ENCODE measurements around the gene HSPA2.

HSPA2 gene

DNA sequence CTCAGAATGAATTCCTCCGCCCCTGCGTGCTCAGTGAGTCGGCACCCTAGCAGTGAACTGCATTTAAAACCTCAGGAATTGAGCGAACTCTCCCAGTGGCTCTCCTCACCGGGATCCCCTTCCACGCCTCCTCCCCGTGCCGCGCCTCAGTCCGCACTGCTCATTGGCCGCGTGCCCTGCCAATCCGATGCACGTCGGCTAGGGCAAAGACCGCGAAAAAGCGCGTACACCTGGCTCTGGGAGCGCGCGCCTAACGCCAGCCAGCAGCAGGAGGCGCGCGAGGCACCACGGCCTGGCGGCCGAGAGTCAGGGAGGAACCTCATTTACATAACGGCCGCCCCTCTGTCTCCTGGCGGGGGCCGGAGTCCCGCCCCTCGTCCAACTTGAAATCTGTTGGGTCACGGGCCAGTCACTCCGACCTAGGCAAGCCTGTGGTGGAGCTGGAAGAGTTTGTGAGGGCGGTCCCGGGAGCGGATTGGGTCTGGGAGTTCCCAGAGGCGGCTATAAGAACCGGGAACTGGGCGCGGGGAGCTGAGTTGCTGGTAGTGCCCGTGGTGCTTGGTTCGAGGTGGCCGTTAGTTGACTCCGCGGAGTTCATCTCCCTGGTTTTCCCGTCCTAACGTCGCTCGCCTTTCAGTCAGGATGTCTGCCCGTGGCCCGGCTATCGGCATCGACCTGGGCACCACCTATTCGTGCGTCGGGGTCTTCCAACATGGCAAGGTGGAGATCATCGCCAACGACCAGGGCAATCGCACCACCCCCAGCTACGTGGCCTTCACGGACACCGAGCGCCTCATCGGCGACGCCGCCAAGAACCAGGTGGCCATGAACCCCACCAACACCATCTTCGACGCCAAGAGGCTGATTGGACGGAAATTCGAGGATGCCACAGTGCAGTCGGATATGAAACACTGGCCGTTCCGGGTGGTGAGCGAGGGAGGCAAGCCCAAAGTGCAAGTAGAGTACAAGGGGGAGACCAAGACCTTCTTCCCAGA is at the start of gene HSPA2:
Gene HSPA2 (plus strand): TSS at position 534 of the 995 bp plus-strand sequence. CDS start 109 bp downstream, at position 643.
- peak; percentile 98 for DNase-seq (ENCODE audit: low read depth)

DNA sequence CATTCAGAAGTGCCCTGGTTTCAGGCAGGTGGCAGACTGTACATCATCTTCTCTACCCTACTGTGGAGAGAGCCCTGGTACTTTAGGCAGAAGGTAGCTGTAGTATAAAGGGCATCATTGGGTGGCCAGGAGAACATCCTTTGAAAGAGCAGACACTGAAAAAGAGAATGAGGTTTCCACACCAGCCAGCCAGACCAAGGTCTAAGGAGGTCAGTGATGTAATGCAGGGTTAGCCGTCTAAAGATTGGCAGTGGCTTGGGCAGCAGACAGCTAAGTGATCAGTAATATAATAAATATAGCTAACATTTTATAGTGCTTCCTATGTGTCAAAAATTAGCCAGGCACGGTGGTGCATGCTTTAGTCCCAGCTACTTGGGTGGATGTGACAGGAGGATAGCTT is 48.9 kb upstream of the HSPA2 start:
- DNase-seq (ENCODE audit: low read depth): no peak

DNA sequence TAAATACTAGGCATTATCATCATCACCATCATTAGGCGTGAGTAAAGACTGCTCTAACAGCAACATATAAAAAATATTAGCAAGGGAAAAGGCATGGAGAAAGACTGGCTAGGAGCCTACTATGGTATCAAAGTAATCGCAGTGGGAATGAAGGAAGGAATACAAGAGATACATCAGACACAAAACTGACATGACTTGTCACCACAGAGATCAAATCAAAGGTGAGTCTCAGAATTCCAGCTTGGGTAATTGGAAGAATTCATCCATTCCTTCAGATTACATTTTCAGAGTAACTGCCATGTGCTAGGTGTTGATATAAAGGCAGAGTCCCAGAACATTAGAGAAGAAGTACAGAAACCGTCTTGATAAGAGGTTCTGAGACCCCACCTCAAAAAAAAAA is 47.1 kb upstream of the HSPA2 start:
- no peak for DNase-seq (ENCODE audit: low read depth)

DNA sequence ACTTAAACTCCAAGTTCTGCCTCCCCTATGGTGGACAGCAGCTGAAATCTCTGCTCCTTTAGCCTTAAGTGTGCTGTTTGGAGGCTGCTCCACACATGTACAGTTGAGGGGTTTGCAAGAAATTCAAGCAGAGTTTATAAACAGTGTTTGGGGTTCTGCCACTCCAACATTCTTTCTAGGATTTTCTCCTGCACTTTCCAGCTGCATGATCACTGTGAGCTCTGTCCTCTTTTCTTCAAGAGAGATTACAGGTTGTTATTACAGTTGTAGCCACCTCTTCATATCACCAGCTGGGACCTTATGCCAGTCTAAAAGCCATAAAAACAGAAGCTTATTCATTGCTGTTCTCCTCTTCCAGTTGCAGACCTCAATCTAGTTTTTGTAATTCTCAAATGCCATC is 45.3 kb upstream of the HSPA2 start:
- no peak for DNase-seq (ENCODE audit: low read depth)

DNA sequence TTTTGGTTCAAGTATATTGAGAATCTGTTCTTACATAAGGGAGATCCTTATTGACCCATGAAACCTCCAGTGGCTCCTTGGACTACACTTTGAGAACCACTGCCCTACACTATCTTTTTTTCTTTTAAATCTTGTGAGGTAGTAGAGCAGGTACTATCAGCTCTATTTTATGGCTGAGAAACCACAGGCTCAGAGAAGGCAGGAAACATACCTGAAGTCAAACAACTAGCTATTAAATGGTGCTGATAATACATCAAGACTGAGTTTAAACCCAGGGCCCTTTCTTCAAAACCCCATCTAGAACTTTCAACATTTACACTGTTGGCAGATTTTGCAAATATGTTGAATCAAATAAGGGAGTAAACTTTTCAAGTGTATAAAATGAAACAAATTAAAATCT is 43.8 kb upstream of the HSPA2 start:
- no peak for DNase-seq (ENCODE audit: low read depth)

DNA sequence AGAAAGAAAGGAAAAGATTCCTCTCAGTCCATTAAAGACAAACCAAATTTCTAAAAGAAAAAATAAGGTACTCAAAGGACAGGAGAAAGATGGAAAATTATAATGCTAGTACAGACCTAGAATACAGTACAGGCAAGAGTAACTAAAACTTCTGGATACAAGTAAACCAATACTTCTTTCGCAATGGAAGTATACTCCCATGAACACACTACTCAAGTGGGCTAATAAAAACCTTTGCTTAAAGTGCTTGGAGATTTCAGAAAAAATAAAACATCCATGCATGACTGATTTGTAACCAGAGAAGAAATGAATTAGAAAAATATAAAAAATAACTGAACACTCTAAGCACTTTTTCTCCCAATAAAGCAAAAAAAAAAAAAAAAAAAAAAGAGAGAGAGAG is 40.5 kb upstream of the HSPA2 start:
- DNase-seq (ENCODE audit: low read depth): no peak

DNA sequence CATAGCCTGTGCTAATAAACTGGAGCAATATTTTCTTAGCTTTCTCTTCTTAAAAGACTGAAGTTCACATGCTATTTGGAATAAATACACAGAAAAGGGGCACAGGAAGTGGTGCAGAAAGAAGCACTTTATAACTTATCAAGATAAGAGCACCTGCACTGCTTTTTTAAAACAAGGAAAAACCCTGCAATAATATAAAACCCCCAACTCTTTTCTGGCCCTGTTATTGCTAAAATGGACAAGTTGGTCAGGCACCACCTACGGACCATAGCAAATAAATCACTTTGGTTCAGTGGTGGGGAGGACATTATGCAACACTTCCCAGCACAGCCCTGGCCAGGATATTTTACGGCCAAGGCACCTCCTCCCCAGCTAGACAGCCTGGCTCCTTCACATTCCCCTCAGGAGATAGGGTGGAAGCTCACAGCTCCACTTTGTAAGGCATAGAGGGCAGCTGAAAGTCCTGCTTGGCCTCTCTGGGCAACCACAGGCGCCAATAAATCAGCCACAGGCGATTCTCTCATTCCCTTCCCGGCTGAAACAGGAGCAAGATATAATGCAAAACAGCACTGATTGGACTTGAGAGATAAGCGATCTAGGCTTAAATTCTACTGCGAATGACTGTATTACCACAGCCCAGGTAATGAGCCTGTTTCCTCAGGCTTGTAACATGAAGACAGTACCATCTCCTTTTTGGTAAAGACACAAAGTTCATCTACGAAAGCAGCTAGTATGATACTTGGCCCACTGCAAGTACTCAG is 39.0 kb upstream of the HSPA2 start:
- peak; percentile 67 for DNase-seq (ENCODE audit: low read depth)

DNA sequence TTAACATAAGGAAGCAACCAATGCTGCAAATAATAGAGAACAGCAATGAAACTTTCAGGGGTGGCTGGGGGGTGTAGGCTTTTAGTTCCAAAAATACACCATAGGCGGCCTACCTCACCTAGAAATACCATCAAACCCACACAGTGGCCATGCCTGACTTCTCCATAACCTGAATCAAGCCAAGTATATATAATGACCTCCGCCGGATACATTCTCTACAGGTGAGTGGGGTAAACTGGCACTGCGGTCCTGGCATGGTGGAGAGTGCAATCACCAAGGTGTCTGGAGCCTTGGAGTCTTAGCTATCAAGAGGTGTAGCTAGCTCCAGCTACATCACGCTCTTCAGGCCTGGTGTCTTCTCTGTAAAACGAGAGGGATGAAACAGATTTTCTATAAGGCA is 38.1 kb upstream of the HSPA2 start:
- no peak for DNase-seq (ENCODE audit: low read depth)

DNA sequence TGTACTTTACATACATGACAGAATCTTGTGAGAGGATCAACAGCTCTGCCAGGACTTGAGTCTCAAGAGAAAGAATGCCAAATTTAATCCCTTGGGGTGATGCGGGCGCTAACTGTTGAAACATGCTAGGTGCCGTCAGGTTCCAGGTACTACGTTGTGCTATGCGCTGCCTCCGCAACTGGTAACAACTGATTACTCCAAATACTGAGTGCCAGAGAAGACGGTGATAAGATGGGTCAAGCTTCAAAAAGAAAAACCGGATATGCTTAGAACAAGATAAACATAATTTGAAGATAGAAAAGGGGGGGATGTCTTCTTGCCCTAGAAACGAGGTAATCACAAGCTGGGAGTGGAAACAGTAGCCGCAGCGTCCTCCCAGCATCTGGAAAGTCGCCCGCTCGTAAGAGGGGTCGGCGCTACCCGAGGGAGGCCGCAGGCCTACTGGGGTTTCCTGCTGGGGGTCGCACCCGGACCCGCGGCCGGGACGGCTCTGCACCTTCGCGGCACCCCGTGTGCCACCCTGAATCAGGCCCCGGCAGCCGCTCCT is 37.6 kb upstream of the HSPA2 start:
- DNase-seq (ENCODE audit: low read depth): no peak

DNA sequence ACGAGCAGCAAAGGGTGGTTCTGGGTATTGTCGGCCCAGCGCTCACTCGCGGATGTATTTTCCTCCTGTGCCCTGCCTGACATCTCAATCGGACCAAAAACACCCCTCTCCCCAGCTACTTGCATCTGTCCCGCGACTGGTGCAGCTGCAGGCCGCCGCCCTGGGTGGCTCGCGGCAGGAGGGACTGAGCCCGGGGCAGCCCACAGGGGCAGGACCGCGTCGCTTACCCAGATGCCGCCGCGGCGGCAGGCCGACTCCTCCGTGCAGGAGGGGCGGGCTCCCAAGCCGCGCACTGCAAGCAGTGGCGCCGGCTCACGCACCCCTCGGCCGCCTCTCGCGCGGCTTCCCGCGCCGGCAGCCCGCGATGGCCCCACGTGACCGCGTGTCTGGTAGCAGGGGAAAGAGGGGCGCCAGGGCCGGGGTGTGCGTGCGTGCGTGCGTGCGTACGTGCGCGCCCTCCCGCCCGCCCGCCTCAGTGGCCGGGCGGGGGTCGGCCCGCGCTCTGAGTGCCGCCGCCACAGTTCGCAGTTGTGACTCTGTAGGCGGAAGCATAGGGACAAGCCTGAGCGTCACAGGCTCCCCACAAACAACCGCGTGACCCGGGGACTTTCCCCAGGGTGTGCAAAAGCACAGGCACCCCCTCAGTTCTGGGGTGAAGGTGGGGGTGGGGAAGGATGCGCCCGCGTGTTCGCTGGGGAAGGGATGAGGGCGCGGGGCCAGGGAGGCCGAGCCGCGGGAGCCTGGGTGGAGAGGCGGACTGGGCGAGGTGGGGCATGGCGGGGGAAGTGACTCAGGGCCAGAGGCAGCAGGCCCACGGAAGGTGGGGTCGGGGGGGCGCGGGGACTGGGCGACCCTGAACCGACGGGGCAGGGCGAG is 36.9 kb upstream of the HSPA2 start, which contains the start of gene ZBTB25:
Gene ZBTB25 (minus strand): TSS at position 405 of the 876 bp plus-strand sequence. CDS start 13,305 bp downstream, outside the sequence.
- DNase-seq (ENCODE audit: low read depth): peak; percentile 87

DNA sequence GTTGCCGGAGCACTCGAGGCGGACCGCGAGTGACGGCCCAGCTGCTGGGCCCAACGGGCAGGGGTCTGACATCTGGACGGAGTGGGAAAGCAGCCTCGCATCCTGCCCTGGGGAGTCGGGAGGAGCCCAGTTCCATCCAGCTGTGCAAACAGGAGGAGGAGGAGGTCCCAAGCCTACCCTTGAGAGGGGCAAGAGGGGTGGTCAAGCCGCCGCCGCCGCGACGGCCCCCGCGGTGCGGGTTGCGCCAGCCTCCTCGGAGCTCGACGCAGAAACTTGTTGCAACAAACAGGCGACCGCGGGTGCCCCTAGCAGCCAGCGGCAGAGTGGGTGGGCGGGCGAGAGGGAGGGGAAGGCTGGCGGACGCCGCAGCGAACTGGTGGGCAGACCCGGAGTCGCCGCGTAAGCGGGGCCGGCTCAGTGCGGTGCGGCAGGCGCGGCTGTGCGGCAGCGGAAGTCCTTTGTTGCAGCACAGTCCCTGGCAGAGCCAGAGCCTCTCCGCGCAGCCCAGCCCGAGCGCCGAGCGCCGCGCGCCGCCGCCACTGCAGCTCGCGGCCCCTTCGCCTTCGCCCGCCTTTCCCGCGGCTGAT is 36.1 kb upstream of the HSPA2 start, which contains the start of gene ZBTB1:
Gene ZBTB1 (plus strand): TSS at position 461 of the 587 bp plus-strand sequence. CDS start 16,735 bp downstream, outside the sequence.
- DNase-seq (ENCODE audit: low read depth): peak; percentile 65

DNA sequence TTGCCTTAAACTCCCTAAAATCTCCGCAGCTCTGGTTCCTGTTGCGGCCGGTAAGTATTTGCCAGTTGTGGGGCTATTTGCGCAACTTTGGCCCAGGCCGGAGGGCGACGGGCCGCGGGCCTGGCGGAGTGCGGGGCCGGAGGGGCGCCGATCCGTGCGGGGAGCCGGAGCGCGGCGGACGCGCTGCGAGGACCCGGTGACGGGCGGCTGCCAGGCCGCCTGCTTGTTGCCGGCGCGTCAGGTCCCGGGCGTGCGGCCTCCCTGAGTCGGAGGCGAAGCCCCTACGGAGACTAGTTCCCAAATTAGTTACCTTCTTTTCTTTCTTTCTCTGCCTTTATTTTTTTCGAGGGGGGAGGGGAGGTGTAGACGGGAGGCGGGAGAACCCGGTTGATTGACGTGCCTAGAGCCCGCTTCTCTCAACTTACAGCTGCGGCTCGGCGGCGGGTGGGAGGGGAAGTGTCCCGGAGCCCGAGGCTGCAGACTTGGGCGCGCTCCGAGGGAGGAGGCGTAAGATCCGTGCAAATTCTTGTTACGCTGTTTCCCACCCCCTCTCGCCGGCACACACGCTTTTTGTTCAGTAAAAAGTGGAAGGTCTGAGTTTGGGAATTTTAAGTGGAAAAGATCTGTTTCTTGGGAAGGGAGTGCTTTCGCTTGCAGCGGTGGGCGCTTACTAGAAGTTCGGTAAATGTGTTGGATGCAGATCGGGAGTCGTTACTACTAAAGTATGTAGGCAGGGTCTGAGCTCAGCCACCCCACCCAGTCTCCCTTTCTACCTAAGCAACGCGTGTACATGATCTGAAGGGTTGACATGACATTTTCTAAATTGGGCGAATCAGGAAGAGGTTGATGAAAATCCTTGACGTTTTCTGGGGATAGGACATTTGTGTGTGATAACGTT is 35.4 kb upstream of the HSPA2 start:
- peak; percentile 77 for DNase-seq (ENCODE audit: low read depth)

DNA sequence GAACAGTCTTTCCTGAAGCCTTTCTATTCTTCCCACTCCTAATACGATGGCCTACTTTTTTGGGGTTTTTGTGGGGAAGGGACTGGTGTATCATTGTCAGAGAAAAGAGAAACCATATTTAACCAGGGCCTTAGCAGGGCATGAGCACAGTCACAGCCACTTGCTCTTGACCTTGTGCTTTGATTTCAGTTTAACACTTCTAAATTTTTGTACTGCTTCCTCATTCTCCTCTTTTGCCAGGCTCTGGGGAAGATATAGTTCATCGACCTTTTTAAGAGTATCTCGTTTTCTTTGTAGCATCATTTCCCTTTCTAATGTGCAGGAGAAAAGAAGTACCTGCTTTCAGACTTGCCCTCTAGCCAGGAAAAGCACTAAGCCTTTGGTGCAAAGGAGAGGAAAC is 33.8 kb upstream of the HSPA2 start:
- DNase-seq (ENCODE audit: low read depth): no peak

DNA sequence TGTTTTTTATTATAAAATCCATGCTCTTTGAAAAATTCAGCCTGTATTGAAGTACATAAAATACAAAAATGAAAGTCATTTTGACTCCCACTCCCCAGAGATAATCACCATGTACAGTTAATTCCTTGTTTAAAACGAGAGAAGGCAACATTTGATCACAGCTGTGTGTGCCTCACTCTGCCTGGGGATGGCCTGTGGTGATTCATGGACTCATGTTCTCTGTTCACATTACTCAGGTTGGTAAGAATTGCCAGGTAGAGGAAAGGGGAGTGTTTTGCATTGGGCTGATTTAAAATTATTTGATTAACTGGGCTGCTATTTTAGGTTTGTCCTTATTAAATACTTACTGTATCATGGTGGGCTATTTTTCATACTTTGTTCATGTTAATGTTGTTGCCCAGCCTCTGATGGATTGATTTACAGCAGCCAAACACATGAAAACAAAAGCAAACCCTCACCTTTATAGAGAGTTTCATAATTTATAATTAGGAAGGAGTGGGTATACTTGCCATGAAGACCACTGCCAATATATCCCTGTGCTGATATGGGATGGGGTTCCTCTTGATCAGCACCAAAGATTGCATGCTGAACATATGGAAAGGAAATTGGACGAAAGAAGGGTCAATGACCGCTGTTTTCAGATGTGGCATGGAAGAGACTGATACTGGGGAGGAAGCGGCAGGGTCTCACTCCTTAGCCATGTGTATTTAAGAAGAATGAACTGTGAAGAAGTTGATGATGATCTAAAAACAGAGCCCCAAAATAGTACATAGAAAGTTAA is 33.0 kb upstream of the HSPA2 start:
- no peak for DNase-seq (ENCODE audit: low read depth)

DNA sequence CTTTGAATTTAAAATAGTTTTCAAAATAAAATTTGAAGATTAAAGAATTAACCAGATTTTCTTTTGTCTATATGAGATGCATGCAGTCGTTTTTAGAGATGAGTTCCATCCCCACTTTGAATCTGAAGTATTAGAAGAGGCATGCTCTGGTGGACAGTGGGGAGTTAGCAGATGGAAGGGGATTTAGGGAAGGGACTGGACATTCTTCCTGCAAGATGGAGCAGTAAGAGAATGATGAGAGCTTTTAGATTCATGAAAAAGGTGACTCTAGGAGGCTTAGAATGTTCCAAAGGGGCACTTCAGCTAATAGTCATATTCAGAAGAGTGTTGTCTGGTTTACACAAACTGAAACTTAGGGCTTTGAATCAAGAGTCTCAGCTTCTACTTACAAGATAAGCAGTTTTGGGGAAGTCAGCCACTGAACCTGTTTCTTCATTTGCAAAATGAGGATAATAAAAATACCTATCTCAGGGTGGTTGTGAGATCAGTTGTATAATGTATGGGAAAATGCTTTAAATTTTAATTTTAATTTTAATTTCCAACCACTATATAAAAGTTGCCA is 32.2 kb upstream of the HSPA2 start:
- DNase-seq (ENCODE audit: low read depth): no peak

DNA sequence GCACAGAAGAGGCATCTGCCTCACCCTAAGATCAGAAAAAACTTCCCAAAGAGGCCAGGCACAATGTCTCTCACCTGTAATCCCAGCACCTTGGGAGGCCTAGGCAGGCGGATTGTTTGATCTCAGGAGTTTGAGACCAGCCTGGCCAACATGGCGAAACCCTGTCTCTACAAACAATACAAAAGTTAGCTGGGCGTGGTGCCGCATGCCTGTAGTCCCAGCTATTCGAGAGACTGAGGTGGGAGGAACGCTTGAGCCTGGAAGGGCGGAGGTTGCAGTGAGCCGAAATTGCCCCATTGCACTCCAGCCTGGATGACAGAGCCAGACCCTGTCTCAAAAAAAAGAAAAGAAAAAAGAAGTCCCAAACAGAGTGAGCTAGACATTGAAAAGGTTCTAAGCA is 31.5 kb upstream of the HSPA2 start:
- DNase-seq (ENCODE audit: low read depth): no peak

DNA sequence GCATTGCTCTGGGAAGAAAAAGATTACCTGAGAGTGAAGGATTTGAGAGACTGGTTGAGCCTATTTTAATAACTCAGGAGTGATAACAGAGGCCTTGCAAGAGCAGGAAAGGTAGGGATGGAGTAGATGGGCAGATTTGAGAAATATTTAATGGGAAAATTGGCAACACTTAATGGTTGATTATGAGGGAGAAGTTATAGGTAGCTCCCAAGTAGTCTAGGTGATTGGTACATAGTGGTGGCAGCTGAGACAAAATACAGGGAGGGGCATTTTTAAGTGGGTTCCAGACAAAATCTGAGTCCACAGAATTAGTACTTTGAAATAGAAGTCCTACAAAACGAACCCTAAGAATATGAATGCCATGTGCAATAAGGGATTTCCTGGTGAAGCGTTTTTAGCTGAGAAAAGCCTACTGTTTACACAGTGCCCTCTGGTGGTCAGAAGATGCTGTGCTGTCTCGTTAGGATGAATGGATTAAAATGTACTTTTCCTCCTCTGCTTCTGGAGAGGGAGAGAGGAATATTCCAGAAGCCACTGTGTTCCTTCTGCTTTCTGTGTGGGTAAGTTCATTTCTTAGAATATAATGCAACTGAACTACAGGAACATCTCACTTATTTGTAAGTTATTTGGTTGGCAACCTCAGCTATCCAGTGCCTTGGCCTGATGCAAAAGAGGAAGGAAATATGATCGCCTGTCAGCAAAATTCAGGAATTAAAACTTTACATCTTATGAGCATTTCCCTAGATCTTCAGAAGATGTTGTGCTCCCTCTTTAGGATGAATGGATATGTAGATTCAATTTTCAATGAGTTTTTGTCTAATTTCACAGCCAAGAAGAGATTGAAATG is 29.5 kb upstream of the HSPA2 start:
- DNase-seq (ENCODE audit: low read depth): peak; percentile 53

DNA sequence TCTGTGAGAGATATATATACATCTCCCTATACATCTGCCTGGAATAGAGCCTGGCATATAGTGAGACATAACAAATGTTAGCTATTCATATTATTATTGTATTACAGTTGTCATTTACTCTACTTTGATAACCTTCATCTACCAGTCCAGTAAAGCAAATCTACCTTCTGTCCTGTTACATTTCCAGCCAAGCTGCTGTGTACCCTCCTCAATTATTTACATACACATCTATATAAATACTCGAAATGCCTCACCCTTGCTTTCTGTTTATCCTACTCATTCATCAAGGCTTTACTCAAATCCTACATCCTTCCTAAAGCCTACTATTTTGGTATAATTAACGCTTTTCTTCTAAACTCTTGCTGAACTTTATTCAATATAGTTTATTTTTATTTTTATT is 27.3 kb upstream of the HSPA2 start:
- DNase-seq (ENCODE audit: low read depth): no peak
